Lung microvascular endothelial cell (primary cell): ENCODE results near the gene FADS6. TPM values are rescaled to one million over a fixed set of nuclear protein-coding genes. Genes with fewer than 3 reads are reported as not detected.

Source experiments
- DNase-seq, 2 donors: peaks; one replicate each; pipeline versions ENCODE4 v3.0.0 to v3.0.0-alpha.2; 2010; ENCODE audit warnings: low read depth in 2 of 2
- total RNA-seq: library from RNA; depleted of rRNA; stranded (reverse); fragments of >200 nt; gene quantifications from 2 replicates; pipeline ENCODE4 v1.2.1, GENCODE V29; 2014

FADS6 gene
- not detected in 2 replicates for total RNA-seq

GRCh38 chr17:74892974-74893911 lies at the start of gene FADS6:
TSS of gene FADS6 (minus strand) at chr17:74893633. CDS start at chr17:74893595, 38 bp downstream.
- no peak for DNase-seq

- no peak for DNase-seq
Observed at GRCh38 chr17:74941128-74941725, 47.8 kb upstream of the FADS6 start.

- DNase-seq, result no peak
Observed at GRCh38 chr17:74939534-74939933, 46.1 kb upstream of the FADS6 start.

- no peak for DNase-seq
Observed at GRCh38 chr17:74938194-74938950, 44.9 kb upstream of the FADS6 start.

GRCh38 chr17:74937064-74938051 lies 43.9 kb upstream of the FADS6 start:
- DNase-seq, result no peak

GRCh38 chr17:74936470-74936799 lies 43.0 kb upstream of the FADS6 start:
- DNase-seq, result no peak

- no peak for DNase-seq
Observed at GRCh38 chr17:74935585-74936469, 42.4 kb upstream of the FADS6 start, which contains the start of gene OTOP3. TSS of gene OTOP3 (plus strand) at chr17:74935898. CDS start at chr17:74935922, 24 bp downstream.

- DNase-seq, result no peak
Observed at GRCh38 chr17:74935048-74935447, 41.6 kb upstream of the FADS6 start.

GRCh38 chr17:74930535-74931036 lies 37.2 kb upstream of the FADS6 start:
- no peak for DNase-seq

GRCh38 chr17:74928786-74929185 lies 35.4 kb upstream of the FADS6 start:
- DNase-seq, result no peak

GRCh38 chr17:74925242-74925641 lies 31.8 kb upstream of the FADS6 start:
- no peak for DNase-seq

GRCh38 chr17:74924250-74924948 lies 31.0 kb upstream of the FADS6 start, which contains the start of gene OTOP2:
TSS of gene OTOP2 (plus strand) at chr17:74924273. CDS start at chr17:74924633, 360 bp downstream.
- DNase-seq, result no peak

- DNase-seq, result peak; percentile 52 to 72
Observed at GRCh38 chr17:74923538-74924249, 30.3 kb upstream of the FADS6 start.

GRCh38 chr17:74922694-74923537 lies 29.5 kb upstream of the FADS6 start, which contains the start of gene USH1G:
TSS of gene USH1G (minus strand) at chr17:74923255. CDS start at chr17:74923073, 182 bp downstream.
- no peak for DNase-seq

GRCh38 chr17:74922172-74922571 lies 28.7 kb upstream of the FADS6 start:
- DNase-seq, result no peak

- DNase-seq, result no peak
Observed at GRCh38 chr17:74921769-74922168, 28.3 kb upstream of the FADS6 start.

GRCh38 chr17:74921026-74921681 lies 27.7 kb upstream of the FADS6 start:
- no peak for DNase-seq
